HG02870 (cell line): Measurements from ENCODE around the gene AUH.
"Not testable (repeated sequence)": the region's sequence is repeated elsewhere in the genome, so short reads cannot be mapped to it uniquely, and the experiment has no call there.

Experiments
- ATAC-seq: cut with Tn5 transposase; IDR thresholded peaks from one replicate; pipeline ENCODE4 v1.9.1; 2021; ENCODE audit warnings: mild to moderate bottlenecking, moderate library complexity; ENCODE audit not compliant: unreplicated experiment

The AUH gene, protein sequence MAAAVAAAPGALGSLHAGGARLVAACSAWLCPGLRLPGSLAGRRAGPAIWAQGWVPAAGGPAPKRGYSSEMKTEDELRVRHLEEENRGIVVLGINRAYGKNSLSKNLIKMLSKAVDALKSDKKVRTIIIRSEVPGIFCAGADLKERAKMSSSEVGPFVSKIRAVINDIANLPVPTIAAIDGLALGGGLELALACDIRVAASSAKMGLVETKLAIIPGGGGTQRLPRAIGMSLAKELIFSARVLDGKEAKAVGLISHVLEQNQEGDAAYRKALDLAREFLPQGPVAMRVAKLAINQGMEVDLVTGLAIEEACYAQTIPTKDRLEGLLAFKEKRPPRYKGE

GRCh38 chr9:91361291-91362050 lies at the start of gene AUH:
Gene AUH, minus strand, starts transcription at chr9:91361918. Its CDS starts 29 bp downstream, at chr9:91361889.
- peak; percentile 73 for ATAC-seq

DNA sequence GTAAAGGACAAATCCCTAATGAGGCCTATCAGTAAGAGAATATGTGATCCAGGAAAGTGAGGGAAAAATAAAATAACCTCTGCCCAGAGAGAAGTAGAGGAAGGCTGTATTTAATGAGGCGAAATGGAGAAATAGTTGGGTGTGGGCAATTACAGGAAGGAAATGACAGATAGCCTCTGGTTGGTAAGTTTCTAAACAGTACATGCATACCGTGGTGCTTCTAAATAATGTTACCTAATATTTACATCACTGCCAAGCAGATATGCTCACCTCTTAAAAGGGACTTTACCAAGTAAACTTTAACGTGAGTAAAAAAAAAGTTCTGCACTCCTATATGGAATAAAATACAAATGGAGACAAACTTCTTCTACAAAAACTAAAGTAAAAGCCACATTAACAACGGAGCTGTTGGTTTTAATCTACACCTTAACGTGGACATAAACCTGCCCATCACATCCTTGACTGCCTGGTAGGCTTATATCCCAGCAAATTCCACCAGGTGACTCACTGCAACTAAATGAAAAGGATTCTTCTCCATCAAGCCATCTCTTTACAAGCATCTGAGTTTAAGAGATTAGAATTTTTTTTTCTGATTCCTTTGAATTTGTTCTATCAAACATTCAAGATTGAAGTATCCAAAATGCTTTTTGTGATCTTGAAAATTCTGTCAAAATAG lies 49.5 kb upstream of the AUH start:
- ATAC-seq, result no peak

- no peak for ATAC-seq
Observed at GRCh38 chr9:91410161-91410560, 48.4 kb upstream of the AUH start.

- ATAC-seq, result no peak
Observed at GRCh38 chr9:91408475-91408874, 46.8 kb upstream of the AUH start.

DNA sequence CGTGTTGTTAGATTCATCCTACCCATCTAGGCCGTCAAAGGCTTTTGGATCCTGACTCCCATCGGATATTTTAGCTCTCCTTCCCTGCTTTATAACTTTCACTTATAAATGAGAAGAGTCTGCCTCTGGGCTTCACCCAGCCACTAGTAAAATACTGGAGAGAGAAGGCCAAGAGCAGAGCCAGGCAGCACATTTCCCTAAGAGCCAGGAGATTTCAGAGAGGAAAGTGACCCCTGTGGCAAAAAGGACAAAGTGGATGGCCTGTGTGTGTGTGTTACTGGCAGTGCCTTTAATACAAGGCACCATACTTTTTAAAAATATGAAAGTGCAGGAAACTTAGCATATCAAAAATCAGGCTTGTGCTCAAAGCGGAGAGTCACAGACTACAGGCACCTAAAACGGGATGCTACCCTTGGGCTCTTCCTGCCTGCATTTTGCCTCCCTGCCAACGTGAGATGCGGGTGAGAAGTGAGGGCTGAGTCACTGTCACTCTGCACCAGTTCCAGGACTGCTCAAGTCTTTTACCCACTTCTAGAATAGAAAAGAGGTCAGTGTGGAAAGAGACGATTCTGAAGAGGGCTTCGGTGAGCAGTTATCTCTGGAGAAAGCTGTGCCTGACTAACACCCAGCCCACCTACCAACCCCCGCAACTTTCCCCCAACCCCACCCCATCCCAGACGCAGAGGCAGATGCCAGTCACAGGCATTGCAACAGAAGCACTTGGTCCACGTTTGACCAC lies 46.0 kb upstream of the AUH start:
- no peak for ATAC-seq

DNA sequence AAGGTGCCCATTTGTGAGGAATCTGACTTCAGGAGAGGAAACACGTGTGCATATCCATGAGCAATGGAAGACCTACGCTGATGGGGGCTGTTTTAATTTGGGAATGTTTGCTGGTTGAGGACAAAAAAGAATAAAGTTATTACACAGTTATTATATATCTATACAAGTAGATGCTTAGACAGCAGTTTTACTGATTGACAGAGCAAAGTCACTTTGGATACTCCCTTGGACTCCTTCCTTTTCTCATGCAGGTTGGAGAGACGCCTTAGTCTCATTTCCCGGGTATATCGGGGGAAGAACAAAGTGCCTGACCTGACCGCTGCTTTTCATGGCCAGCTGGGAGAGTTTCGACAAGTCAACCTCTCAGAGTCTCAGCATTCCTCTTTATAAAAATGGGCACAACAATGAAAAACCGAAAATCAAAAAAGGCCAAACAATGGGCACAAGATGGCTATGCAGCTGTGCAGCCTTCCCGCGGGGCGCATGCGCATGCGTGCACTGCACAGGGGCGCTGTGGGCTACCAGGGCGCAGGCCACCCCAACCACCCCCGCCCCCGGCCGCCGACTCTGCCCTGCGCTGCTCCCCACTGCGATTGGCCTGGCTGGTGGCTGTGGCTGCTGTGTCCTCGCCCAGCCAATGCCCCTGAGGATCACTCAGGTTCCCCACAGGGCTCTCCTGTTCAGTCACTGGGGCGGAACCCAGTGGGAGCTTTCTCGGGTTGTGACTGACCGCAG lies 43.8 kb upstream of the AUH start:
- no peak for ATAC-seq

DNA sequence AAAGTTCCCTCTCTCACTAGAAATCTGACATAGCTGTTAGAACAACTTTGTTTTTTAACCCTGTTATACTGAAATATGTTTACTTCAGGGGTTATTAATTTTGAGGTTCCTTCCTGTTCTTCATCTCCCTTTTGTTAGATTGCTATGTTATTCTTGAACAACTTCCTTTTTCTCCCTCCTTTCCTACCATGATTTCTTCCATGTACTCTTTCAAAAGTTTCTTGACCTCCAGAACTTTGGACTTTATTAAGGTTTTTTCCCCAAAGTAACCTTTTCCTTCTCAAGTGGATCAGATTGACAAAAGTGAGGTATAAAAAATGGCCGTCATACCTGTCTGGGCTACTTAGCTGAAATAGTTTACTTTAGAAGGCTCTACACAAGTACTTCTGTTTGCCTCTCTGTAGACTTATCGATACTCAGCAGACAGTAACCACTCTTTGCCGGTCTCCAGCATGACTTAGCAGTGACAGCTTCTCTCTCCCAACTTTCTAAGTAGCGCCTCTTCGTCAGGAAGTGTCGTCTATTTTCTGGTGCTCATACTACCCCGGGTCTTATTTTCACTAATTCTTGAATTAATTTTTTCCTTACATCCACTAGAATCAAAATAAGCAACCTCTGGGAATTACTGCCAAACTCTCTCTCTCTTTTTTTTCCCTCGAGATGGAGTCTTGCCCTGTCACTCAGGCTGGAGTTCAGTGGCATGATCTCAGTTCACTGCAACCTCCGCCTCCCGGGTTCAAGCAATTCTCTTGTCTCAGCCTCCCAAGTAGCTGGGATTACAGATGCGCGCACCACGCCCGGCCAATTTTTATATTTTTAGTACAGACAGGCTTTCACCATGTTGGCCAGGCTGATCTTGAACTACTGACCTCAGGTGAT lies 42.2 kb upstream of the AUH start:
- no peak for ATAC-seq

DNA sequence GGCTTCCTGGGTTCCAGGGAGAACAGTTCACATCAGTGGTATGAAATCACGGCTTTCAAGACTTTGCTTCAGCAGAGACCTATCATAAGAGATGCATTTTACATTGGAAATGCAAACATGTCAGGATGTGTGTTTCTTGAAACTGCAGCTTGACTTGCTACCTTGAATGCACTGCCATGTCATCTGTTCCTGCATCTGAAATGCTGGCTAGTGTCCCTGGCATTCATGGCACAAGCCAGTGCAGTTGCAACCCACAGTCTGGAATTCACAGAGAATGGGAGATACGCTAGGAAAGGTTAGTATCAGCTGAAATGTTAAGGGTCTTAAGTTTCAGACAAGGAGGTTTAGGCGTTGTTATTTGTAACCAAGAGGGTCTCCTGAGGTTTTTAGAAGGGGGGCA lies 37.2 kb upstream of the AUH start:
- no peak for ATAC-seq

DNA sequence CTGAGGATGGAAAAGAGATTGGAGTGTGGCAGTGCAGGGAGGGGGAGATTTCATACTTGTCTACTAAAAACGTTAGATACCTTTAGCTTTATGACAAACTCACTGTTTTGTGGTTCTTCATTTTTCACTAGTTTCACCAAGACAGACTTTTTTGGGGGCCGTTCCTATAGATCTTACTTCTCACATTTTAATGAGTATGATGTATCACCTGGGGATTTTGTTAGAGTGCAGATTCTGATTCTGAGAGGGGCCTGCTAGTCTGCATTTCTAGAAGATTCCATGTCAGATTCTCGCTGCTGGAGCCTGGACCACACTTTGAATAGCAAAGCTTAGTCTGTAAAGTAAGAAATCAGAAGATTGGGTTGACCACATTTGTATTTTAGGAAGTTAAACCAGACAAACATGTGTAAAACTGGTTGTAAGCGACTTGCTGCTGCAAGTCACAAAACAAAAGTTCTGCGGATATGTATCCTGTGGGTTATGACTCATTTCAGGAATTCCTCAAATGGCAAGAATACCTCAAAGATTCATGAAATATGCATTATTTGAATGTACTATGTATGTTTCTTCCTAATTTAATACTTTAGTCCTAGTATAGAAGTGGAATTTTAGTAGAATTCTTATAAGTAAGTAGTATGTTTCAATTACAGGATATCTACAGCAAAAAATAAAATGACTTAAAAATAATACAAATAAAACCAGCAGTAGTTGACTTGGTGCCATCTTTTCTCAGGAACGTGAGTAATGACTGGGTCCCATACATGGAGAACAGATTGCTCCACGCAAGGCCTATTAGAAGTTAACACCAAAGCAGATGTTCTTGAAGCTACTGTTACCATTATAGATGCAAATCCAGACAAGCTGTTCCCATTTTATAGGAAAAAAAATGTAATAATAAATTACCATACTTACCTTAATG lies 34.1 kb upstream of the AUH start:
- no peak for ATAC-seq

GRCh38 chr9:91395106-91395552 lies 33.4 kb upstream of the AUH start:
- ATAC-seq, result no peak

DNA sequence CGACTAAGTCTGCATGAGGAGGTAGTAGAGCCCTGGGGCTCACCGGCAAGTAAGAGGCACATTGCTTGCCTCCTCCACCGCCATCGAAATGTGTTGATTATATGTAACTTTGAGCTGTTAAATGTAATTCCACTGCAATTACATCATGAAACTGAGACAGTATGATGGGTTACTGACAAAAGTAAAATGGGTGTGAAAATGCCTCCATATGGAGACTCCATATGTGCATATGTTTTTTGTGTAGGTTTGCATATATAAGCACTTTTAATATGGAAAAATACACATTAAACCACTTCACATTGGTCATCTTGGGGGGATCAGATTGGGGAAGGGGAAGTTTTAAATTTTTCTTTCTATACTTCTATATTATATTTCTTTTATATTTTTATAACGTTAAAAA lies 32.1 kb upstream of the AUH start:
- ATAC-seq, result no peak

DNA sequence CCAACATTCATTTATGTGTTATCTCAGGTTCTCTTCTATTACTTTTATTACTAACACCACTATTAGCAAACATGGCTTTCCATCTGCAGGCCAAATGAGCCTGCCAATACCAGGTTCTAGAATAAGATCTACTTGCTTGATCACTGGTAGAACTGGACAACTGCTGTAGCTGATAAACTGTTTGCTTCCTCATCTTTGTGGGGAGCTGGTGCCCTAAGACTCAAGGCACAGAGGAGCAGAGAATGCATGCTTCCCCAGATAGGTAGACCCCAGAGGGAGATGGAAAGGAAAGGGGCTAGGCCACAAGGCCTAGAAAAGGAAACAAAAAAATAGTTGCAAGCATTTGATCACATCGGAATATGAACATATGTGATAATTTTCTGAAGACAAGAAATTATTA lies 30.7 kb upstream of the AUH start:
- ATAC-seq, result no peak

GRCh38 chr9:91391818-91392217 lies 30.1 kb upstream of the AUH start:
- ATAC-seq, result no peak

GRCh38 chr9:91391412-91391811 lies 29.7 kb upstream of the AUH start:
- ATAC-seq, result no peak

- ATAC-seq, result not testable (repeated sequence)
Observed at GRCh38 chr9:91389686-91390085, 28.0 kb upstream of the AUH start.

- ATAC-seq, result no peak
Observed at GRCh38 chr9:91386765-91387164, 25.0 kb upstream of the AUH start.

GRCh38 chr9:91384954-91385353 lies 23.2 kb upstream of the AUH start:
- ATAC-seq, result no peak

- no peak for ATAC-seq
Observed at GRCh38 chr9:91383577-91383976, 21.9 kb upstream of the AUH start.
